Small intestine (tissue), 7 donors: ENCODE data around the gene UBE3D. TPM values are rescaled to one million over a fixed set of nuclear protein-coding genes. Genes with fewer than 3 reads are reported as not detected.
"Not testable (repeated sequence)": the region's sequence is repeated elsewhere in the genome, so short reads cannot be mapped to it uniquely, and the experiment has no call there.

Experiments
- DNase-seq, 2 donors: peaks; one replicate each; pipeline versions ENCODE4 v3.0.0 to v3.0.0-alpha.2; 2013
- FAIRE-seq: peaks from 2 replicates; lab custom pipeline; 2012; peaks lifted over from hg19 to GRCh38; lab: Jason Lieb, UNC
- H3K27ac ChIP-seq, 3 donors: one replicate each; pipeline ENCODE4 v1.5.1; 2013; ENCODE audit warnings: low read length in 2 of 3, mild to moderate bottlenecking in 2 of 3, control low read depth in 1 of 3, inconsistent platforms in 1 of 3, low read depth in 1 of 3, moderate library complexity in 1 of 3
- H3K27me3 ChIP-seq, 3 donors: one replicate each; pipeline ENCODE4 v1.6.1; 2013; ENCODE audit warnings: low read length in 3 of 3, inconsistent platforms in 1 of 3; ENCODE audit not compliant: control insufficient read depth in 3 of 3, insufficient read depth in 3 of 3
- H3K36me3 ChIP-seq, 3 donors: one replicate each; pipeline ENCODE4 v1.6.1; 2013; ENCODE audit warnings: low read length in 3 of 3, inconsistent platforms in 1 of 3, low read depth in 1 of 3, mild to moderate bottlenecking in 1 of 3, moderate library complexity in 1 of 3; ENCODE audit not compliant: control insufficient read depth in 3 of 3, insufficient read depth in 2 of 3
- H3K4me1 ChIP-seq, 3 donors: one replicate each; pipeline ENCODE4 v1.6.1; 2013; ENCODE audit warnings: low read length in 2 of 3, inconsistent platforms in 1 of 3, low read depth in 1 of 3, mild to moderate bottlenecking in 1 of 3, moderate library complexity in 1 of 3; ENCODE audit not compliant: control insufficient read depth in 3 of 3, insufficient read depth in 2 of 3
- H3K4me3 ChIP-seq, 3 donors: one replicate each; pipeline ENCODE4 v1.5.1; 2013; ENCODE audit warnings: low read length in 3 of 3, control low read depth in 1 of 3, inconsistent platforms in 1 of 3, low read depth in 1 of 3, mild to moderate bottlenecking in 1 of 3, moderate library complexity in 1 of 3
- H3K9me3 ChIP-seq, 2 donors: one replicate each; pipeline ENCODE4 v1.6.1; 2013; ENCODE audit warnings: low read depth in 1 of 2, low read length in 1 of 2; ENCODE audit not compliant: control insufficient read depth in 2 of 2, insufficient read depth in 1 of 2
- WGBS, 3 donors: extraction: QIAGEN DNeasy Blood & Tissue Kit; methylation state at CpG; one replicate each; pipeline ENCODE4 v1.1.7; 2013; 5-methylcytosine and 5-hydroxymethylcytosine counted together
- polyA plus RNA-seq, 4 donors: library from polyadenylated mRNA; stranded (reverse) in 3 of 4; unstranded in 1 of 4; fragments of 200-250 nt in 3 of 4; fragments of 120-200 nt in 1 of 4; gene quantifications; one replicate each; pipeline versions ENCODE4 v1.2.1 to v1.2.3, GENCODE V29; 2013
- donor health status: healthy with polysubstance abuse.
- donor health status: control.
- donor health status: control.
- donor health status: Bipolar disorder and iron deficiency.
- donor health status: healthy.

The UBE3D gene
- polyA plus RNA-seq, 4 donors = 0.54 to 8.0 (median 4.0) TPM

GRCh38 chr6:83047065-83047754 lies 18.4 kb downstream of the UBE3D start:
- Histone ChIP-seq H3K9me3 (no peaks in the 10 kb centered on the region), H3K27me3 (no peaks in the 10 kb centered on the region), H3K4me3 (no peak overlapping the region), H3K4me1 (no peaks in the 10 kb centered on the region), H3K36me3 (peaks cover 0 to 5% (median 0%) of the 10 kb centered on the region in 3 donors), H3K27ac (no peak overlapping the region)
- DNase-seq (no peak), FAIRE-seq (no peak)
- WGBS, 3 donors = 89 to 94% (median 93%) methylated on average over 7 of the region's 7 CpGs

DNA sequence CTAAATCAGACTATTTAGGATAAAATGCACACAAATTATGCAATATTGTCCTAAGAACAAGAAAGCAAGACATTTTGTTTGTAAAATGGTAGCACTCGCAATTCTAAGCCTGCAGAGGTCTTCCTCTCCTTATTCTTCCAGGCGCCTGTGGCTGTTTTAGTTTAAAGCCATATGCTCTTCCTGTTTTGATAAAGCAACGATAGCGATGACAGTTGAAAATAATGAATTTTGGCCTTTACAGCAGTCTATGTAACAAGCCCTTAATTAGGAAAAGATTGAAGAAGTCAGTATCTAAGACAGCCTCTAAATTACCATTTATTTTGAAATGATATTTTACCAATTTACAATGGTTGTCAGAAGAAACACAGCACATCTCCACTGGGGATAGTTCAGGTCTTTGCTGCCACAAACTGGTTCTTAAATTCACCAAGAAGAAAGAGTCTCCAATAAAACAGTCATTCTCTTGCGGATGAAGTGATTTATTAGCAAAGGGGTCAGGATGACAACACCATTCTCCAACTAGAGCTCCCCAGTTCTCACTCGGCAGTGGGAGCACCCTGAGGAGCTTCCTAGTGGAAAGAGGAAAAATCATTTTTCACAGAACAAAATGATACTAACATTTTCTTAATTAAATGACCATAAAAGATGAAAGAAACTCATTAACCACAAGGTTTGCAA lies 21.4 kb downstream of the UBE3D start:
- Histone ChIP-seq H3K9me3 (no peaks in the 10 kb centered on the region), H3K27ac (no peak overlapping the region), H3K4me1 (no peaks in the 10 kb centered on the region), H3K36me3 (peaks cover 0 to 2% (median 0%) of the 10 kb centered on the region in 3 donors), H3K27me3 (no peaks in the 10 kb centered on the region), H3K4me3 (no peak overlapping the region)
- DNase-seq (no peak), FAIRE-seq (no peak)
- 89 to 96% (median 94%) methylated on average over 6 of the region's 6 CpGs for WGBS, 3 donors

DNA sequence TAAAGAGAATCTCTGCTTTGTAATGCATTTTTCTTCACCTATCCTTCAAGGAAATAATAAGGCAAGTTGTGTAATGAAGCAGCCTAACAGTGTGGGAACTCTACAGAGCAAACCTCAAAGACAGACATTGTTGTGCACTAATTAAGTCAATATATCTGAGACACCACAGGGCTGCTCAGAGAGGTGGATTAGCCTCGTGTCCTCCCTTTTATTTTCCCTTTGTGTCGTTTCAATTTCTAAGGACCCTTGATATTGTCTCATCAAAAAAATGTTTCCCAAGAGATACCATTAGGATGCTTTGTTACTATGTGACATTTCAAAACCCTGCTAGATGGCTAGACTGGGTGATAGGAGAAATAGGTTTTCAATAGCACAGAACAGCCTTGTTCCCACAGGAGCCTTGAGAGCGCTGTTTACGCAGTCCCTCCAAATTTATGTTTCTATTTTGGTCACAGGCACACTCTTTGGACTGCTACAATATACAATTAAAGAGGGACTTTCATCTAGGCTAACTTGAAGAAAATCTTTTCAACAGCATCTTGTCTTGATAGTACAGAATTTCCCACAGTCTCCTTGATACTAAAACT lies 23.1 kb downstream of the UBE3D start:
- Histone ChIP-seq H3K27ac (no peak overlapping the region), H3K9me3 (no peaks in the 10 kb centered on the region), H3K27me3 (no peaks in the 10 kb centered on the region), H3K4me3 (no peak overlapping the region), H3K4me1 (no peaks in the 10 kb centered on the region), H3K36me3 (peaks cover 0 to 2% (median 0%) of the 10 kb centered on the region in 3 donors)
- 80 to 96% (median 84%) methylated on average over 4 of the region's 4 CpGs for WGBS, 3 donors
- no peak for DNase-seq
- FAIRE-seq = no peak

- Histone ChIP-seq H3K36me3 (peaks cover 0 to 5% (median 0%) of the 10 kb centered on the region in 3 donors), H3K4me3 (no peak overlapping the region), H3K4me1 (no peaks in the 10 kb centered on the region), H3K27ac (no peak overlapping the region), H3K9me3 (peaks cover 0 to 14% of the 10 kb centered on the region in 2 donors), H3K27me3 (no peaks in the 10 kb centered on the region)
- no peak for FAIRE-seq
- DNase-seq = no peak
- 95 to 100% (median 96%) methylated on average over 2 of the region's 2 CpGs for WGBS, 3 donors
Observed at GRCh38 chr6:83038246-83038645, 27.4 kb downstream of the UBE3D start.

DNA sequence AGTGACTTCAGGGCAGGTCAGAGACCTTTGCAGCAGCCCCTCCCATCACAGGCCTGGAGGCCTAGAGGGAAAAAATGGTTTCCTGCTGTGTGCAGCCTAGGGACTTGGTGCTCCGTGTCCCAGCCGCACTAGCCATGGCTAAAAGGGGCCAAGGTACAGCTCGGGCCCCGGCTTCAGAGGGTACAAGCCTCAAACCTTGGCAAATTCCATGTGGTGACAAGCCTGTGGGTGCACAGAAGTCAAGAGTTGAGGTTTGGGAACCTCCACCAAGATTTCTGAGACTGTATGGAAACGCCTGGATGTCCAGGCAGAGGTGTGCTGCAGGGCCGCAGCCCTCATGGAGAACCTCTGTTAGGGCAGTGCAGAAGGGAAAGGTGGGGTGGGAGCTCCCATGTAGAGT lies 34.0 kb downstream of the UBE3D start:
- FAIRE-seq (no peak), DNase-seq (no peak)
- WGBS, 3 donors = 97 to 99% (median 98%) methylated on average over 6 of the region's 6 CpGs
- Histone ChIP-seq H3K4me1 (no peaks in the 10 kb centered on the region), H3K4me3 (no peak overlapping the region), H3K27ac (no peak overlapping the region), H3K27me3 (no peaks in the 10 kb centered on the region), H3K36me3 (peaks cover 0 to 16% (median 0%) of the 10 kb centered on the region in 3 donors), H3K9me3 (peaks cover 3 to 38% of the 10 kb centered on the region in 2 donors)

- FAIRE-seq = no peak
- H3K27me3 ChIP-seq = no peaks in the 10 kb centered on the region
- WGBS, 3 donors = 86 to 98% (median 93%) methylated on average over 4 of the region's 4 CpGs
- no peak overlapping the region for H3K27ac ChIP-seq
- no peaks in the 10 kb centered on the region for H3K4me1 ChIP-seq
- H3K9me3 ChIP-seq = peaks cover 0 to 10% of the 10 kb centered on the region in 2 donors
- H3K36me3 ChIP-seq = peaks cover 0 to 18% (median 5%) of the 10 kb centered on the region in 3 donors
- no peak for DNase-seq
- no peak overlapping the region for H3K4me3 ChIP-seq
Observed at GRCh38 chr6:83019741-83020140, 45.9 kb downstream of the UBE3D start.

- H3K27me3 ChIP-seq, FAIRE-seq, H3K4me1 ChIP-seq, H3K4me3 ChIP-seq, DNase-seq, H3K36me3 ChIP-seq, H3K27ac ChIP-seq: not testable (repeated sequence)
- WGBS, 3 donors = 19 to 55% (median 28%) methylated on average over 3 of the region's 3 CpGs
- H3K9me3 ChIP-seq = peaks cover 0 to 14% of the 10 kb centered on the region in 2 donors
Observed at GRCh38 chr6:83011131-83011530, 54.5 kb downstream of the UBE3D start.

DNA sequence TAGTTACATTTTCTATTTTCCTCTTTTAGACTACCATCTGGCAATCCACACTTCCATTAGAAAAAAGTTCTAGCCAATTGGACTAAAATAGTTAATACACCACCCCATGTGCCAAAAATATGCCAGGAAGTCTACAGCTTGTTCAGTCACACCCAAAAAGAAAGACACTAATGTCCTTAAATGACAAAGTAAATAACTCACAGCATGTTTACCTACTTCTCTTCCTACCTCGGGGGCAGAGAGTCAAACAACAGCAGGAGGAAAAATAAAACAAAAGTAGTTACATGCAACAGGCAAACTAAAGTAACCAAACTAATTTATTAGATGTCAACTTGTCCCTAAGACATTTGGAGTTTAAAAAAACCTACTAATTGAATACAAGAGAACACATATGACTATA lies 57.0 kb downstream of the UBE3D start:
- H3K36me3 ChIP-seq = peaks cover 0 to 4% (median 0%) of the 10 kb centered on the region in 3 donors
- FAIRE-seq = no peak
- WGBS, 3 donors = 20 to 30% (median 21%) methylated on average over 1 of the region's 1 CpG

More for the DNA sequence above, 57.0 kb downstream of the UBE3D start:
- Histone ChIP-seq H3K9me3 (no peaks in the 10 kb centered on the region), H3K4me1 (no peaks in the 10 kb centered on the region), H3K4me3 (no peak overlapping the region), H3K27me3 (no peaks in the 10 kb centered on the region), H3K27ac (no peak overlapping the region)
- no peak for DNase-seq
